Measurements from ENCODE around the gene LRRC3.

The LRRC3 gene

DNA sequence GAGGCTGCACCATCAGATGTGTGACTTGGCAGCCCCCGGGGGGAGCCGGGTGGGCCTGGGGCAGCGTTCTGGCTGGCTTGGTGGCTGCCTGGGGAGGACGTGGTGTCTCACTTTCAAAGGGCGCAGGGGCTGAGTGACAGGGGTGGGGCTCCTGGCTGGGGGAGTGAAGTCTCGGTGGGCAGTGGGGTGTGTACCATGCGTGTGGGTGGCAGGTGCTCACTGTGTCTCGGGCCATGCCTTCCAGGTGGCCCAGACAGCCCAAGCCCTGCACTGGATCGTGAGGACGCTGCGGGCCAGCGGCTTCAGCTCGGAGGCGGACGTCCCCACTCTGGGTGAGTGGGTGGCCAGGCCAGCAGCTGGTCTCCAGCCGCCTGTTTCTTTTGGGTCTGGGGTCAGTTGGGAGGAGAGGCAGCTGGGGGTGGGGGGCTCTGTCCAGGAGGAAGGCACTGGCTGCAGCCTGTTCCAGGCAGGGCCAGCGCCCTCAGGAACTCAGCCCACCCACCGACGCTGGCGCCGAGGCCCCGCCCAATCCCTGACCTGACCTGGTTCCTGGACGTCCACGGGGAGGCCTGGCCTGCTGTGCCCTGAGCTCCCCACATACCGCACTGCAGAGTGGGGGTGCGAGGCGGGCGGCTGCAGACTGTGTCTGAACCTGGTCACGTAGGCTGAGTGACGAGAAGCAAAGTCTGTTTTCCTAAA, 30.6 kb upstream of the LRRC3 start:
- no peak for DNase-seq

DNA sequence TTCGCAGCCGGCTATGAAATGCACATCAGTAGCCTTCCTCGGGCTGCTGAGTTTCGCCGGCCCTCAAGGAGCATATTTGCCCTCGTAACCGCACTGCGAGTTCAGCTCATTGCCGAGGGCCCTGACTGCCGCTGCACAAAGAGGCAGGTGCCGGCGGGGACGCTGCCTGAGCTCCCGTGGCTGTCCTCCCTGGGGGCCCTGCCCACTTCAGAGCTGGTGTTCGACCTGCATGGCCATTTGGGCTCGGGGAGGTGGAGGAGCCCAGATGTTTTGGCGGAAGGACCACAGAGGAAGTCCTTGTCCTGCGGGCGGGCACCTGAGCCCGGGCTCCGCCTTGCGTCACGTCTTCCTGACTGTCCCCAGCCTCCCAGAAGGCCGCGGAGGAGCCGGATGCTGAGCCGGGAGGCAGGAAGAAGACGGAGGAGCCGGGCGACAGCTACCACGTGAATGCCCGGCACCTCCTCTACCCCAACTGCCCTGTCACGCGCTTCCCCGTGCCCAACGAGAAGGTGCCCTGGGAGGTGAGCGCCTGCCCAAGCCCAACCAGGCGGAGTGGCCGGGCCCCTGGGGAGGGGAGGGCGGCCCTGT, 29.9 kb upstream of the LRRC3 start:
- DNase-seq, result no peak

DNA sequence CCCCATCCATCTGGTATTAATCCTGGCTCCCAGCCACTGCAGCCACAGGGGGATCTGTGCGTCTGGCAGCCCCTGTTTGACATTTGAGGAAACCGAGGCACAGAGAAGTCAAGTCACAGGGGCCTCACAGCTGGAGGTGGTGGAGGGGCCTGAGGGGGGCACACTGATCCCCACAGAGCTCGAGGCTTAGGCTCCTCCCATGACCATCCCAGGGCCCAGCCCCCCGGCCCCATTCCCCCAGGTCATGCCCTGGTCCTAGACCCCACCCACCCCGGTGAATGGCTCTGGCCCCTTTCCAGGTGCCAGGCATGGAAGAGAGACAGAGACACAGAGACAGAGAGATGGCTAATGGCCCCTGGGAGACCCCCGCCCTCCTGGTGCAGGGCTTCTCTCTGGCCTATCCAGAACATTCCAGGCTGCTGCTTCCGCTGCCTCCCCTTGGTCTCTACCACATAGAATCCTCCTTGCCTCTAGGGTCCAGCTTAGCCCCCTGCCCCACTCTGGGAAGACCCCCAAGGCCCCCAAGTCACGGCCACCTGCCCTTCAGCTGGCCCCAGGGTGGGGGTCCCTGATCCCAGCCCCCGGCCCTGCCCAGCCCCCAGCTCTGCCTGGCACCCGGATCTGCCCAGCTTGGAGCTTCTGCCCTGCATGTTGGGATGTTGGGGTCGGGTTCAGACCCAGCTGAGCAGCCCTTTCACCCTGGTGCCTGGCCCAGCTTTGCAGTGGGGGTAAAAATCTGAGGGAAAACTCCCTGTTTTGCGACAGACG, 29.2 kb upstream of the LRRC3 start:
- no peak for DNase-seq

DNA sequence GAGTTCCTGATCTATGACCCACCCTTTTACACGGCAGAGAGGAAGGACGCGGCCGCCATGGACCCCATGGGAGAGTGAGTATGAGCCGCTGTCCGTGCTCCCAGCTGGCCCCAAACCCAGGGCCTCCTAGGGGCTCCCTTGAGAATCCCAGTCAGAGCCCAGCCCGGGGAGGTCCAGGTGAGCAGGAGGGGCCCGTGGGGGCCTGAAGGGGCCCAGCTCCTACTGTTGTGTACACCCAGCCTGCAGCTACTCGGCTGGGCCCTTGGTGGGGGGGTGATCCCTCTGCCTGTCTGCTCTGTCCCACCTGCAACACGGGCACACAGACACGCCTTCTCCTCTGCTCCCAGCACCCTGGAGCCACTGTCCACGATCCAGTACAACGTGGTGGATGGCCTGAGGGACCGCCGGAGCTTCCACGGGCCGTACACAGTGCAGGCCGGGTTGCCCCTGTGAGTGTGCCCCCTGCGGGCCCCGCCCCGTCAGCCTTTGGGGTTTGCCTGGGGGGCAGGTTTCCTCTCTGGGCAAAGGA, 28.6 kb upstream of the LRRC3 start:
- no peak for DNase-seq

DNA sequence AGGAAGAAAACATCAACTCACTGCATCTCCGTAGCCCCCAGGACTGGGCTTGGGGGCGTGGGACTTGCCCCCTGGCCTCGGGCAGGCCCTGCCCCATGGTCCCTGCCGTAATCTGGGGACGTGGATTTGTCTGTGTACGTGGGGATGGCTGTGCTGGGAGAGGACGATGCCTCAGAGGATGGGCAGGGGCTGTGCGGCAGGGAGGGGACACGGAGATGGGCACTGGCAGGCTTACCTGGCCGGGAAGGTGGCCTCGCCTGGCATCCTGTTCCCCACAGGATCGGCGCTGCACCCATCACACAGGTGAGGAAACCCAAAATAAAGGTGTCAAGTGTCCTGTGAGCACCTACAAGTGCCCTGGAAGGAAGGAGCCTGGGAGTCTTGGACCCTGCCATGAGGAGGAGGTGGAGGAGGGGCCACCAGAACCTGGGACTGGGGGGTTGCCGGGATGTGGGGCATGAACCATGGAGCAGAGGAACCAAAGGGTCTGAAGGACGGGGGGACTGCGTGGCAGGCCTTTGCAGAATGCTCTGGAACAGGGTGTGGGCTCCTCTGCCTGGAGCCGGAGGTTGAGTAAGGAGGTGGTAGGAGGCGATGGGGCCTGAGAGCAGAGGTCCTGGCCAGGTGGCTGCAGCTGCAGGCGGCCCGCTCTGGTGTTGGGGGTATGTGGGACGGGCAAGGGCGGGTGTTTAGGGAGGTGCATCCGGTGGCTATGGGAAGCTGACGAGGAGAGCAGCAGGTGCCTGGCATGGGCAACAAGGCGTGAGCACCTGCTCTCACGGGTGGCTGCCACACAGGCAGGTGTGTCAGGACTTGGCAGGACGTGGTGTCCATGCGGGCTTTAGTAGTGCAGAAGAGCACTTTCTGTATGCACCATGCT, 27.8 kb upstream of the LRRC3 start:
- peak; percentile 13 for DNase-seq

DNA sequence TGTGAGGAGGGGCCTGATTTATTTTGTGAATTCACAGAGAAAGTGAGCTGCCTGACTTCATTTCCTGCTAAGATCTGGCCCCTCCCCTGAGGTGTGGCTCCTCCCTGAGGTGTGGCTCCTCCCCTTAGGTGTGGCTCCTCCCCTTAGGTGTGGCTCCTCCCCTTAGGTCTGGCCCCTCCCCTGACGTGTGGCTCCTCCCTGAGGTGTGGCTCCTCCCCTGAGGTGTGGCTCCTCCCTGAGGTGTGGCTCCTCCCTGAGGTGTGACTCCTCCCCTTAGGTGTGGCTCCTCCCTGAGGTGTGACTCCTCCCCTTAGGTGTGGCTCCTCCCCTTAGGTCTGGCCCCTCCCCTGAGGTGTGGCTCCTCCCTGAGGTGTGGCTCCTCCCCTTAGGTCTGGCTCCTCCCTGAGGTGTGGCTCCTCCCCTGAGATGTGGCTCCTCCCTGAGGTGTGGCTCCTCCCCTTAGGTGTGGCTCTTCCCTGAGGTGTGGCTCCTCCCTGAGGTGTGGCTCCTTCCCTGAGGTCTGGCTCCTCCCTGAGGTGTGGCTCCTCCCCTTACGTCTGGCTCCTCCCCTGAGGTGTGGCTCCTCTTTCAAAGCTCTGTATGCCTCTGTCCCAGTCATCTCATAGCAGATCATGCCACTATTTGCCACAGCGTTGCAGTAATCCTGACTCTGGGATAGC, 26.9 kb upstream of the LRRC3 start:
- peak; percentile 20 for DNase-seq

DNA sequence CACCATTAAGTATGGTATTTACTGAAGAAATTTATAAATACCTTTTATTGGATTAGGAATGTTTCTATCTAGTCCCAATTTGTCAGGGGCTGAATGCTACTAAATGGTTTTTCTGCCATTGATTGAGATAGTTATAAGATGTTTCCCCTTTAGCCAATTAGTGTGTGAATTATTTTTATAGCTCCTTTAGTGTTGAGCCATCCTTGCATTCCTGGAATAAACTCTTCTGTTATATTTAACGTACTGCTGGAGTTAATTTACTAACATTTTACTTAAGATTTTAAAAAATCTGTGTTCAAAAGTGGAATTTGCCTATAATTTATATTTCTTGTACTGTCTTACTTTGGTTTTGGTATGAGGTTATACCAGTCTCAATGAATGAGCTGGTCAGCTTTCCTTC, 25.4 kb upstream of the LRRC3 start:
- DNase-seq, result no peak

DNA sequence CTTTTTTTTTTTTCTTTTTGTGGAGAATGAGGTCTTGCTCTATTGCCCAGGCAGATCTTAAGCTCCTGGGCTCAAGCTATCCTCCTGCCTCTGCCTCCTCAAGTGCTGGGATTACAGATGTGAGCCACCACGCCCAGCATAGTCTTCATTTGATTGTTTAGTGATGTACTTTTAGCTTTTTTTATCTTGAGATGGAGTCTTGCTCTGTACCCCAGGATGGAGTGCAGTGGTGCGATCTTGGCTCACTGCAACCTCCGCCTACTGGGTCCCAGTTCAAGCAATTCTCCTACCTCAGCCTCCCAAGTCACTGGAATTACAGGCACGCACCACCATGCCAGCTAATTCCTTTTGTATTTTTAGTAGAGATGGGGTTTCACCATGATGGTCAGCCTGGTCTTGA, 24.0 kb upstream of the LRRC3 start:
- DNase-seq, result no peak

DNA sequence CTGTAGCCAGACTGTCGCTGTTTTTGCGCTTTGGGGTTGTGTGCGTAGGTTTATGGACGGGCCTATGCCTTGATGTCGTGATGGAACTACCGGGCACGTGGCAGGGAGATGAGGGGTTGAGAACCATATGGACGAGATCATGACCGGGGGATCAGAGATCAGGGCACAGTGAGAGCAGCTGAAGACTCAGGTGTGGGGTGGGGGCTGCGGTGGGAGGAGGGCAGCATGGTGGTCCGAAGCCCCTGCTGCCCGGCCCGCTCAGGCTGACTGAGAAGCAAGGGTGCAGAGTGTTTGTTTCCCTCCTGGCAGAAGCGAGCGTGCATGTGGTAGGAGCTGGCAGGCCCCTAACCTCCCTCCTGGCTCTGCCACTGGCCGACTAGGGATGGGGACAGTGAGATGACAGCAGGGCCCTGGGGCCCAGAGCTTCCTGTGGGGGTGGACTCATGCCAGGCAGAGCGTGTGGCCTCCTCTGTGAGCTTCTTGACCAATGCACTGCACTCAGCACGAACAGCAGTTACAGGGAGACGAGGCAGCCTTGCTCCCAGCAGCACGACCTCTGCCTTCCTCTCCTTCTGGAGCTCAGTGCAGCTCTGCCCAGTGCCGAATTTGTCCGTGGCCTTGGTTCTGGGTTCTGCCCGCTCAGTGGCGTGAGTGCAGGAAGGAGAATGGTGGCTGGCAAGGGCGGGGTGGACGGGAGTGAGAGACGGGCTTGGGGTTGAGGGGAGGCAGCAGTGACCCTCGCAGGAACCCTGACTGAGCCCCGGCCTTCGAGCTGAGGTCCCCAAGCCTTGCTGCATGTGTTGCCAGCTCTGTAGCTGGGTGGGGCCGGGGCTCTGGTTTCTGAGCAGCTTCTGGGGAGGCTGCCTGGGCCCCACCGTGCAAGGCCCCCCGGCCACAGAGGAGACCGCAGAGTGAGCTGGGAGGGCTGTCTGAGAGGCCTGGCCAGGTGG, 22.2 kb upstream of the LRRC3 start:
- DNase-seq, result no peak

DNA sequence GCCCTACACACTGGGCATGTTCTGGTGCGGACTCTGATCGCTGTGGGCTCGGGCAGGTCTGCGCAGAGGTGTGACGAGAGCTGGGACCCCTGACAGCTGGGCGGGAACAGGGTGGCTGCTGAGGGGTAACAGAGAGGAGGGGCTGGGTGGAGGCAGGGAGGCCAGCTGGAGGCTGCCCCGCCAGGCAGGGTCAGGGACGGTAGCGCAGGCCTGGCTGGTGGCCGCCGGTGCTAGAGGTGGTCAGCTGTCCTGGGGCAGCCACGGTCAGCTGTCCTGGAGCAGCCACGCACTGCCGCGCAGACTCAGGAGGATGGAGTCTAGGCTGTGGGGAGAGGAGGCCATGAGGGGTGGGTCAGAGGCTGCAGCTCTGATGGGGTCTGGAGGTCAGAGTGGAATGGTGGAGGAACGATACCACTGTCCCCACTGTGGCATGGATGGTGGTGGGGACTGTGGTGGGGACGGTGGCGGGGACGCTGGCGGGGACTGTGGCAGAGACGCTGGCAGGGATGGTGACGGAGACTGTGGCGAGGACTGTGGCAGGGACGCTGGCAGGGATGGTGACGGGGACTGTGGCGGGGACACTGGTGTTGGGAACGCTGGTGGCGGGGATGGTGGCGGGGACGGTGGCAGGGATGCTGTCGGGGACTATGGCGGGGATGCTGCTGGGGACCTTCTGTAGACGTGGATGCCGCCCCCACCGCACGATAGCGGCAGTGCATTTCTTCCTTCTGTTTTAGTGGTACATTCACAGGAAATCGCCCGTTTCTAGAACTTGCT, 21.3 kb upstream of the LRRC3 start:
- no peak for DNase-seq

DNA sequence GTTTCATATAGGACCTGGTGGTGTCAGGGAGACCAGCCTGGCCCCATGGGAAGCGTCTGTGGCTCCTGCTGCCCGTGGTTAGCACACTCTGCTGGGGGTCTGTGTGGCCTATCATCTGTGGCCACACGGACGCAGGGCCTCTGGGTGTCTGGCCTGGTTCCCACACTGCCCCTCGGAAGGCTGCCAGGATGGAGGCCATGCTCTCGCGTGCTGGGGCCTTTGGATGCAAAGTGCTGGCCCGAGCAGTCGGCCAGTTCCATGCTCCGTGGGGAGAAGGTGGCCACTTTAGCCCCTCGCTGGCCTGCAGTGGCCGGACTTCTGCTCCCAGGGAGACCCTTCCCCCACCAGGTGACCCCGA, 20.8 kb upstream of the LRRC3 start:
- DNase-seq, result no peak

DNA sequence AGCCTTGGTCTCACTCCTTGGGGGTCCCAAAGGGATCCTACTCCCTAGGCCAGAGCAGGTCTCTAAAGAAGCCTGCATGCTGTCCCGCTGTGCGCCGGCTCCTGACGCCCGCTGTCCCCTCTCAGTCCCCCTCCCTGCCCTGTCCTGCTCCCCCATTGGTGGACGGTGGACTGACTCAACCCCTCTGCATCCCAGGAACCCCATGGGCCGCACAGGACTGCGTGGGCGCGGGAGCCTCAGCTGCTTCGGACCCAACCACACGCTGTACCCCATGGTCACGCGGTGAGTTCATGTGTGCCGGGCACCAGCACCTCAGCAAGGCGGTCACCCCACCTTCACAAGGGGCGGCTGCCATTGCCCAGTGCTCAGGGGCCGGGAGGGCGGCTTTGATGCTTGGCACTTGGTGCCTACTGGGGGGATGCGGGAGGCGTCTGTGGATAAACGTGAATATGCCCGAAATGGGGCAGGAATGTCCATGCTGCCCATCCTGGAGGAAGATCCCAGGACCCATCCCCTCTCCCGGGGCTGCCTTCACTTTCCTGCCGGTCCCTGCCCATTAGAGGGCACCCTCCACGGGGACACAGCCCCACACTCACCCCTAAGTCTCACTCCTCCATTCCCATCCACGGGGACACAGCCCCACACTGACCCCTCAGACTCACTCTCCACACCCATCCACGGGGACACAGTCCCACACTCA, 20.2 kb upstream of the LRRC3 start:
- DNase-seq, result no peak

DNA sequence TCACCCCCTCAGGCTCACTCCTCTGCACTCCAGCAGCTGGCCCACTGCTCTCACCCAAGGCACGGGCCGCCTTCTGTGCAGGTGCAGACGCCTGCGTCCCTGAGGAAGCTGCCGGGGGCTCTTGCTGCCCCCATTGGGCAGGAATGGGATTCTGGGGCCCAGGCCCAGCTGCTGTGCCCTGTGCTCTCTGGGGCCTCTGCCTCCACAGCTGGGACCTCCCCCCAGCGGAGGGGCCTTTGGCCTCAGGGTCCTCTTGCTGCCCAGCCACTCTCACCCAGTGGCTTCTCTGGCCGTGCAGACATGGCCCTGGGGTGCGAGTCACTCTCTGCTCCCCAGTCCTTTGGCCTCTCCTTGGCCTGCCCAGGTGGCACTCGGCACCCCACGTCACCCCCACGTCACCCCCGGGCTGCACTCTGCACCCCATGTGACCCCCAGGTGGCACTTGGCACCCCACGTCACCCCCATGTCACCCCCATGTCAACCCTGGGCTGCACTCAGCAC, 19.1 kb upstream of the LRRC3 start:
- no peak for DNase-seq

DNA sequence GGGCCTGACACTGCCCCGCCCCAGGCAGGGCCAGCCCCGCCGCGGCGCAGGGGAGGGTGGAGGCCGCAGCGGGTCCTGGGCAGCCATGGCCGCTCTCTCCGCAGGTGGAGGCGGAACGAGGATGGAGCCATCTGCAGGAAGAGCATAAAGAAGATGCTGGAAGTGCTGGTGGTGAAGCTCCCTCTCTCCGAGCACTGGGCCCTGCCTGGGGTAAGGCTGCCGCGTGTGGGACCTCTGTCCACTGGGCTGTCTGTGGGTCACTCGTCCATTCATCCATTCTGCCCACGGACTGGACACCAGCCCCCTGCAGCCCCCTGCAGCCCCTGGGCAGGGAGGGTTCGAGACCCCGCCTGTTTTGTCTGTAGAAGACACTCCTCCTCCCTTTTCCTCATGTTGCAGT, 18.4 kb upstream of the LRRC3 start:
- no peak for DNase-seq

DNA sequence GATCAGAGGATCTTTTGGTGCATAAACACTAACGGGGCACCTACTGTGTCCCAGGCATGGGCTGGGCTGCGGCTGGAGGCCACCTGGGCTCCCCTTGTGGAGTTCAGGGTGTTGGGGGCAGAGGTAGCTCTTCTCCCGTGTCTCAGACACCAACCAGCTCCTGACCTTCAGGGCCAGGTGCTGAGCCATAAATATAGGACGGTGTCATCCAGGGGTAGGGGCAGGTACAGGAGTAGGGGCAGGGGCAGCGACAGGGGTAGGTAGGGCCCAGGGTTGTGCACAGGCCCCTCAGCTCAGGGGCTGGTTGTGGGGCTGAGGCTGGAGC, 18.0 kb upstream of the LRRC3 start:
- DNase-seq, result no peak

DNA sequence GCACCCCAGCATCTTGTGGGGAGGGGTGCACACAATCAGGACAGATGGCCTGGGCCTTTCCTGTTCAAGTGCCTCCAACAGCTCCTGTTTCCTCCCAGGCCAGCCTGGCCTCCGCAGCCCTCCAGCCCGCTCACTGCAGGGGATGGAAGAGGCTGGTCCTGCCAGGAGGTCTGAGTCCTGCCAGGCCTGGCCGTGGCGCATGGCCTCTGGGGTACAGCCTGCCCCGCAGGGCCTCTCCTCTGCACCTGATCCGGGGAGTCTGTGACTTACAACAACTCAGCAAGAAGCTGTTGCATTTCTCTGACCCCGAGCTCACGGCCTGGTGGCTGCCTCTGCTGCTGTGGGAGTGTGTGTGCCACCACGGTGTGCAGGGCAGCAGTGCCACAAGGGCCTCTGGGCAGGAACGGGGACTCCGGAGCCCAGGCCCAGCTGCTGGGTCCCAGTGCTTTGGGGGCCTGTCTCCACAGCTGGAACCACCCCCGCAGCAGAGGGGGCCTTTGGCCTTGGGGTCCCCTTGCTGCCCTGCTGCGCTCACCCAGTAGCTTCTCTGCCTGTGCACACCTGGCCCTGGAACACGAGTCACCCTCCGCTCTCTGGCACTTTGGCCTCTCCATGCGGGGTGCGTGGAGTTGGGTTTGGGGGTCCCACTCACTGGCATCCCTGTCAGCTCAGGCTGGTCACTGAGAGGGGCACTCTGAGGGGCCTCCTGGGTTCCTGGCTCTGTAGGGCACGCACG, 17.4 kb upstream of the LRRC3 start:
- no peak for DNase-seq

DNA sequence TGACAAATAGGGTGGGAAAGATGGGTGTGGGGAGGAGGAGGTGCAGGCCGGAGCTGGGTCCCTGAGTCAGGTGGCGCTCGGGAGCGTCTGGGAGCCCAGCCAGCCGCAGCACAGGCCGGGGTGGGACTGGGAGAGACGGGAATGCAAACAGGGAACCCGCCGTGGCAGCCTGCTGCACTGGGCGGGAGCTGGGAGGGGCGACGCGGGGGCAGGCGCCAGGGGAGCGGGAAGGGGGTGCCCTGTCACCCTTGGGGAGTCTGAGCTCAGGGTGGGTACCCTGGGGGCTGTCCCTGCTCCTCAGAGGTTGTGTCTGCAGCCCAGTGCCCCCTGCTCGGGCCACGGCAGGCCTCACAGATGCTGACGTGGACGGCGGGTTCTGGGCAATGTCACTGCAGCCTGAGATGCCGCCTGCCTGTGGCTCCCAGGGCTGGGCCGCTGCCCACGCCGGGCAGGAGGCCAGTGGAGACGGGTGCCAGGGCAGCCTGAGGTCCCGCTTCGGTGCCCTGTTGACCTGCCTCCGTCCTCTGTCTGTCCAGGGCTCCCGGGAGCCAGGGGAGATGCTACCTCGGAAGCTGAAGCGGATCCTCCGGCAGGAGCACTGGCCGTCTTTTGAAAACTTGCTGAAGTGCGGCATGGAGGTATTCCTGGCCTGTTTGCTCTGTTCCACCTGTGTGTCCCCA, 16.6 kb upstream of the LRRC3 start:
- DNase-seq, result no peak

DNA sequence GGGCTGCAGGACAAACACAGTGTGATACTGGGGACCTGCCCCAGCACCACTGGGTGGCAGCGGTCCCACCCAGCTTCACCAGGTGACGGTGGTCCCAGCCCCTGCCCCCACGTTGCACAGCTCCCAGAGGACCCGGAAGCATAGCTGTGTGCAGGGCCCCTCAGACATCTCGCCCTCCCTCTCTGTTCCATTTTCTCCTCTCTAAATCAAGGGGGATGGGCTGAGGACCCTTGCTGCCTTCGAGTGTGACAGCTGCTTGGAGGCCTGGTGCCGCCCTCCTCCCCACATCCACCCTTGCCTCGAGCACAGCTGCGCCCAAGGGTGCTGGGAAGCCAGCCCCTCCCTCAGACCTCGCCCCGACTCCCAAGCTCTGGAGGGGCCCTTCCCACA, 16.1 kb upstream of the LRRC3 start:
- DNase-seq, result no peak
